Cardiac fibroblast (primary cell): ENCODE measurements around the gene CYB5R2.
A peak's percentile ranks its signal among the peaks of the same experiment; 100 is the strongest.
"Not testable (repeated sequence)": the region's sequence is repeated elsewhere in the genome, so short reads cannot be mapped to it uniquely, and the experiment has no call there.

Source experiments
- DNase-seq, 2 donors: peaks; one replicate each; pipeline versions ENCODE4 v3.0.0 to v3.0.0-alpha.2; 2010; ENCODE audit warnings: low read depth in 2 of 2
- H3K4me3 ChIP-seq, 2 donors: replicated peaks in 1 of 2; 1 replicate in 1 of 2; 2 replicates in 1 of 2; pipeline ENCODE4 v1.5.1; 2011; ENCODE audit warnings: low read depth in 2 of 2, low read length in 2 of 2, mild to moderate bottlenecking in 2 of 2, moderate library complexity in 1 of 2
- CTCF ChIP-seq: IDR thresholded peaks from one replicate; pipeline ENCODE4 v1.5.1; 2011; ENCODE audit warnings: low read depth, mild to moderate bottlenecking, low read length, inconsistent platforms

Gene CYB5R2

GRCh38 chr11:7665473-7666291 is 7.6 kb downstream of the CYB5R2 start:
- peak; percentile 83 for TF ChIP-seq CTCF
- DNase-seq: peak; percentile 73 to 77
- no peak overlapping the region for H3K4me3 ChIP-seq

- no peak for DNase-seq
- no peak for TF ChIP-seq CTCF
- no peak overlapping the region for H3K4me3 ChIP-seq
Measured at GRCh38 chr11:7664867-7665266, 8.4 kb downstream of the CYB5R2 start.

- not testable (repeated sequence) for DNase-seq, H3K4me3 ChIP-seq
Measured at GRCh38 chr11:7663531-7663930, 9.8 kb downstream of the CYB5R2 start.

GRCh38 chr11:7657306-7658025 is 15.8 kb downstream of the CYB5R2 start:
- peak; percentile 76 to 84 for DNase-seq
- TF ChIP-seq CTCF: peak; percentile 62
- H3K4me3 ChIP-seq: no peak overlapping the region

GRCh38 chr11:7656704-7657103 is 16.6 kb downstream of the CYB5R2 start:
- H3K4me3 ChIP-seq: no peak overlapping the region
- DNase-seq: no peak
- no peak for TF ChIP-seq CTCF

GRCh38 chr11:7655253-7656217 is 17.8 kb downstream of the CYB5R2 start:
- no peak overlapping the region for H3K4me3 ChIP-seq
- TF ChIP-seq CTCF: no peak
- DNase-seq: no peak
